ENCODE measurements around the gene SLC22A12. TPM values are rescaled to one million over a fixed set of nuclear protein-coding genes. Genes with fewer than 3 reads are reported as not detected.

Gene SLC22A12
- polyA plus RNA-seq, 4 donors: 0.16 TPM; not detected in 3

Other genes starting within 250 kb of the SLC22A12 start
- 10 to 100 TPM; 27.5 to 33.4 (median 29.3) TPM for gene RPS6KA4, start 232.1 kb upstream of the SLC22A12 start, polyA plus RNA-seq
- gene SLC22A11, start 35.3 kb upstream of the SLC22A12 start, polyA plus RNA-seq: under 1 TPM in 2 of 4 donors, not detected in 2; 0.07 to 0.50 TPM
- gene NRXN2, start 132.0 kb downstream of the SLC22A12 start, polyA plus RNA-seq: 1 to 10 TPM in 3 of 4 donors, under 1 TPM in 1; 0.45 to 8.9 (median 2.7) TPM
- 10 to 100 TPM in 1 of 4 donors, 1 to 10 TPM in 3; 2.9 to 14.6 (median 4.1) TPM for gene RASGRP2, start 152.9 kb downstream of the SLC22A12 start, polyA plus RNA-seq
- 1 to 10 TPM in 3 of 4 donors, under 1 TPM in 1; 0.54 to 1.5 (median 1.1) TPM for gene PYGM, start 168.8 kb downstream of the SLC22A12 start, polyA plus RNA-seq
- 100 to 1,000 TPM in 1 of 4 donors, 10 to 100 TPM in 3; 69.8 to 328 (median 83.5) TPM for gene SF1, start 187.3 kb downstream of the SLC22A12 start, polyA plus RNA-seq
- gene MAP4K2, start 212.0 kb downstream of the SLC22A12 start, polyA plus RNA-seq: 10 to 100 TPM in 2 of 4 donors, 1 to 10 TPM in 2; 9.2 to 13.6 (median 9.9) TPM
- 10 to 100 TPM; 17.6 to 28.3 (median 25.2) TPM for gene MEN1, start 219.3 kb downstream of the SLC22A12 start, polyA plus RNA-seq

Measured in small intestine (tissue), 4 donors.